D721Med (cell line): ENCODE data around the gene FKBP4.
"Not testable (repeated sequence)": the region's sequence is repeated elsewhere in the genome, so short reads cannot be mapped to it uniquely, and the experiment has no call there.

Source experiments
- DNase-seq: peaks from one replicate; pipeline ENCODE4 v3.0.0; 2011; ENCODE audit warnings: low spot score; ENCODE audit not compliant: insufficient read length
- FAIRE-seq: peaks from 2 replicates; lab custom pipeline; 2011; peaks lifted over from hg19 to GRCh38; lab: Jason Lieb, UNC
- CTCF ChIP-seq: IDR thresholded peaks from 2 replicates; pipeline ENCODE4 v1.5.1; 2012; ENCODE audit warnings: mild to moderate bottlenecking, control low read depth; ENCODE audit not compliant: insufficient read depth; ENCODE audit errors: missing control alignments

Gene FKBP4

DNA sequence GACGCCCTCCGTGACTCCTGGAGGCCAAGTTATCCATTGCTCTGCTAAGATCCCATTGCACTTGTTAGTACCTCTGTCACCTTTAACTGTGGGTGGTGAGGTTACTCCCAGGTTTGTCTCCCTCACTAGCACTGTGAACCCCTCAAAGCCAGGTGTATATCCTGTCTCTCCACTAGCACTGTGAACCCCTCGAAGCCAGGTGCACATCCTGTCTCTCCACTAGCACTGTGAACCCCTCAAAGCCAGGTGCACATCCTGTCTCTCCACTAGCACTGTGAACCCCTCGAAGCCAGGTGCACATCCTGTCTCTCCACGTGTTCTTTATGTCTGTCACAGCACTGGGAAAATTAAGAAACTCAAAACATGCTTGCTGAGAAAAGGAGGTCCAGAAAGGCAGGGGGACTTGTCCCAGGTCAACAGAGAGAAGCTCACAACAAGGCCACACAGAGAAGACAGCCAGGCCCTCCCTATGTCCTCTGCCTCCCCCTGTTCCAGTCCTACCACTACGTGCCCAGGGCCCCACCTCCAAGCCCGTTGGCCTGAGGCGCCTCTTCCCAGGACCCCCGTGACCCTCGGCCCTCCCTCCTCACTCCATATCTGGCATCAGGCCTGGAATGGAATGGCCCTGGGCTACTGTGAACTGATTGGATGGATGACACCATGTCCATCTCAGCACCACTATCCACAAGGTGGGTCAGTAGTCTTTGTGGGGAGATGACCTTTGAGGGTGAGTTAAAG is 26.4 kb upstream of the FKBP4 start:
- no peak for TF ChIP-seq CTCF
- no peak for FAIRE-seq
- no peak for DNase-seq

GRCh38 chr12:2769866-2770533 is 24.8 kb upstream of the FKBP4 start:
- FAIRE-seq (no peak), DNase-seq (no peak)
- TF ChIP-seq CTCF = no peak

DNA sequence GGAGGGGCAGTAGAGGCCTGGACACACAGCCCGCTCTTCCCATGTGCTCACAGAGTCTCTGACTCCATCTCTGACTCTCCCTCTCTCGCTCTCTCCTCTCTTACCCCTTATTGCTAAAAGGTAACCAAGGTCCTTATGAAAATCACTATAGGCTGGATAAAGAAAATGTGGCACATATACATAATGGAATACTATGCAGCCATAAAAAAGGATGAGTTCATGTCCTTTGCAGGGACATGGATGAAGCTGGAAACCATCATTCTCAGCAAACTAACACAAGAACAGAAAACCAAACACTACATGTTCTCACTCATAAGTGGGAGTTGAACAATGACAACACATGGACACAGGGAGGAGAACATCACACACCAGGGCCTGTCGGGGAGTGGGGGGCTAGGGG is 24.2 kb upstream of the FKBP4 start:
- not testable (repeated sequence) for DNase-seq, FAIRE-seq

DNA sequence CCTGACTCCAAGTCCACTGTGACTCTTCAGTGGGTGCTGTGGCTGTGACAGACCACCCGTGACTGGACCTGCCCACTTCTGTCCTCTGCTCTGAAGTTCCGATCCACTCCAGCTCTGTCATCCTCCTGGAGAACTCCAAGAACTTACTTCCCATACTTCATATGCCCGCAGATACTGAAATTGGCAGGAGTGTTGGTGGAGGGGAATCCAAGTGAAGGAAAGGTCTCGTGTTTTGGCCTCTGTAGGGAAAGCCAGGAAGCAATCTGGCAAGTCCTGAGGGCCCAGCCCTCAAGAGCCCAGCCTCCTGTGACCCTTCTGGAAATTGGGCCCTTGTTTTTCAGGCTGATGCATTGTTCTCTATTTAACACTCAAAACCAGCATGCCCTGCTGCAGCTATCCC is 22.4 kb upstream of the FKBP4 start:
- TF ChIP-seq CTCF = no peak
- no peak for FAIRE-seq
- no peak for DNase-seq

DNA sequence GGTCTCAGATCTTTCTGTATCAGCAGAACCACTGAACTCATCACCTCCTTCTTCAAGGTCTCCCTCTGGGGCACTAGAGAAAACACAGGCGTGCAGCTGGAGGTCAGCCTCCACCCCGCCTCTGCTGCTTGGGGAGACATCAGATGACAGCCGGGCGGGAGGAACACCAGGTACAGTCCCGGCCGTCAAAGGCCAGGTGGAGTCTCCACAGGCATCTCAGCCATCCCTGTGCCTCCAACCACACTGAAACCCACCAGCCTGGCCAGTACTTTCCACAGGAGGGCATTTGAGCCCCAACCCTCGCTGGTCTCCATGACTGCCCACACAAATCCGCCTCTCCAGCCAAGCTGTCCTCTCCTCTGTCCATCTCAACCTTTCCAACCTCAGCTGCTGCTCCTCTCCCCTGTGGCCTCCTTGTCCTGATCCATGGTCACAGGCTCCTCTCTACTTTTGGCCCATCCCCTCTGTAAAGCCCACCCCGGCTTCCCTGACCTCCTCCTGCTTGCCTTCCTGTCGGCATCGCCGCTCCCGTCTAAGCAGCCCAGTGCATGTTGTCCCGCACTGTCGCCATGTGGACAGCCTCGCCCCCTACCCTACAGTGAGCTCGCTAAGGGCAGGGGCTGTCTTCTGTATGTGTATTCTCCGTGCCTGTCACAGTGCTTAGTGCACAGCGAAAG is 21.4 kb upstream of the FKBP4 start:
- TF ChIP-seq CTCF = no peak
- DNase-seq = no peak
- no peak for FAIRE-seq

DNA sequence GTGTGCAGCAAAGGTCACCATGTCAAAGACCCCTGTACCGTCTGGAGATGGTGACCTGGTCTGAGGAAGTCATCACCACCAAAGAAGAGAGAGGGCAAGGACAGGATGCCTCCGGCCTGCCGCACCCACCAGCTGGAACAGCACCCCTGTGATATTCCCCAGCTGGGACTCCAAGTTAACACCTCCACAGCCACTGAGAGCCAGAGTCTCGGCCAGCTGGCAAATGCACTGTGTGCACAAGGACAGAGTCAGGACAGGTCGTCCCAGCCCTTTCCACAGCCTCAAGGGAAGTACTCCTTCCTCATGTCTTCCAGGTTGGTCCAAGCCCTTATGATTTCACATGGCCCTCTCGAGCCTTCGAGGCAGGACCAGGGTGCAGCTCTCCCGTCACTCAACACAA is 19.3 kb upstream of the FKBP4 start:
- DNase-seq = no peak
- TF ChIP-seq CTCF = no peak
- FAIRE-seq = no peak

DNA sequence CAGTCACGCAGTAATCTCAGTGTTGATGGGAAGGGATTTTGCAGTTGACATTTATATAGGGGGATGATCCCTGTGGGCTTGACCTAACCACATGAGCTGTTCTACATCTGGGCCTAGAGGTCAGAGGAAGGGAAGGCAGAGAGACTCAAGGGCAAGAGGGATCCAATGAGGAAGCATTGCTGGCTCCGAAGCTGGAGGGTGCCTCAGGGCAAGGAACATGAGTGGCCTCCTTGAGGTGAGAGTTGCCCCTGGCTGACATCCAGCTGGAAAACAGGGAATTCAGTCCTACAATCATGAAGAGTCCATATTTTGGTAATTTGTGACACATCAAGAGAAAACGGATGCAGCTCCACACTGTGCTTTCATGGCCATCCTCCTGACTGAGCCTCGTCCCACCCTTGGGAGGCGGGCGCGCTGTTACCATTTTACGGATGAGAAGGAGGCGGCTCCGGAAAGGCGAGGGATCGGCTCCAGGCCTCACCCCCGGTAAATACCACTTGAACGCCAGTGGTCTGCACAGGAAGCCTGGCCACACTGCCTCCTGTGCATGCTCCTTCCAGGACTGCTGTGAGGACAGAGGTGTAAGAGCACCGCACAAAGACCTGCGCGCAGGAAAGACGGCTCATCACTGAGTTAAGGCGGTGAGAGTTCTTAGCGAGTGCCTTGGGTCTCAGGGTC is 18.5 kb upstream of the FKBP4 start:
- DNase-seq (no peak), FAIRE-seq (no peak)
- no peak for TF ChIP-seq CTCF
